ENCODE measurements around the gene CD3G.

The CD3G gene

GRCh38 chr11:118343981-118344515 is at the start of gene CD3G:
TSS of gene CD3G (plus strand) at chr11:118344344. CDS start at chr11:118344424, 80 bp downstream.
- Histone ChIP-seq H3K27ac (ENCODE audit: poor library complexity, severe bottlenecking) (no peak within 1 kb of the TSS), H3K36me3 (ENCODE audit: low read depth) (no peaks in the 10 kb centered on the region), H3K9me3 (ENCODE audit: severe bottlenecking) (no peaks in the 10 kb centered on the region), H3K27me3 (ENCODE audit: insufficient read depth, poor library complexity, severe bottlenecking) (no peaks in the 10 kb centered on the region), H3K4me1 (ENCODE audit: insufficient read depth, poor library complexity, severe bottlenecking) (no peaks in the 10 kb centered on the region), H3K4me3 (ENCODE audit: severe bottlenecking) (no peak within 1 kb of the TSS)
- ATAC-seq (ENCODE audit: low read depth) = no peak
- DNase-seq (ENCODE audit: low spot score) = no peak
- TF ChIP-seq, protein P1, sequence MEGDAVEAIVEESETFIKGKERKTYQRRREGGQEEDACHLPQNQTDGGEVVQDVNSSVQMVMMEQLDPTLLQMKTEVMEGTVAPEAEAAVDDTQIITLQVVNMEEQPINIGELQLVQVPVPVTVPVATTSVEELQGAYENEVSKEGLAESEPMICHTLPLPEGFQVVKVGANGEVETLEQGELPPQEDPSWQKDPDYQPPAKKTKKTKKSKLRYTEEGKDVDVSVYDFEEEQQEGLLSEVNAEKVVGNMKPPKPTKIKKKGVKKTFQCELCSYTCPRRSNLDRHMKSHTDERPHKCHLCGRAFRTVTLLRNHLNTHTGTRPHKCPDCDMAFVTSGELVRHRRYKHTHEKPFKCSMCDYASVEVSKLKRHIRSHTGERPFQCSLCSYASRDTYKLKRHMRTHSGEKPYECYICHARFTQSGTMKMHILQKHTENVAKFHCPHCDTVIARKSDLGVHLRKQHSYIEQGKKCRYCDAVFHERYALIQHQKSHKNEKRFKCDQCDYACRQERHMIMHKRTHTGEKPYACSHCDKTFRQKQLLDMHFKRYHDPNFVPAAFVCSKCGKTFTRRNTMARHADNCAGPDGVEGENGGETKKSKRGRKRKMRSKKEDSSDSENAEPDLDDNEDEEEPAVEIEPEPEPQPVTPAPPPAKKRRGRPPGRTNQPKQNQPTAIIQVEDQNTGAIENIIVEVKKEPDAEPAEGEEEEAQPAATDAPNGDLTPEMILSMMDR (IDR thresholded peaks at IDR 0.05; ENCODE audit: poor library complexity, severe bottlenecking) = no peak

DNA sequence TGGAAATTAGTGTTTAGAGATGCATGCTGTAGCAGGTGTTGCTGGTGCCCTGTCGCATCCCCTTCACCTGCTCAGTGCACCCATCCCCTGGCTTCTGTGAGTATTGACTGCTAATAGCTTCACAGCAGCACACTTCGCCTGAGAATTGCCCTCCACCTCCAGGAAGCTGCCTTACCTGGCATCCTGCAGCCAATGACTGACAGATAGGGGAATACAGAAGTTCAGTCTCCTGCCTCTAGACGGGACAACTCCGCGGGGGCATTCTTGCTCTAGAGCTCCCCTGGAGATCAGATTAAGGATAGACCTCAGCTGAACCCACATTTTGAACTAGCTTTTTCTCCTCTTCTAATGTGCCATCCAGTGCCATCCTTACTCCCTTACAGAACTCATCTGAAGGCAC is 48.9 kb upstream of the CD3G start:
- H3K9me3 ChIP-seq (ENCODE audit: severe bottlenecking) = no peaks in the 10 kb centered on the region
- ATAC-seq (ENCODE audit: low read depth) (0 out of 3 replicates have a peak, but pooled peaks have one; percentile 4), DNase-seq (ENCODE audit: low spot score) (no peak)
- H3K36me3 ChIP-seq (ENCODE audit: low read depth) = no peaks in the 10 kb centered on the region
- peaks cover 13% of the 10 kb centered on the region for H3K4me1 ChIP-seq (ENCODE audit: insufficient read depth, poor library complexity, severe bottlenecking)
- no peak overlapping the region for H3K4me3 ChIP-seq (ENCODE audit: severe bottlenecking)
- no peak overlapping the region for H3K27ac ChIP-seq (ENCODE audit: poor library complexity, severe bottlenecking)
- no peaks in the 10 kb centered on the region for H3K27me3 ChIP-seq (ENCODE audit: insufficient read depth, poor library complexity, severe bottlenecking)
- TF ChIP-seq, protein P1 (IDR thresholded peaks at IDR 0.05; ENCODE audit: poor library complexity, severe bottlenecking) = no peak

- no peaks in the 10 kb centered on the region for H3K36me3 ChIP-seq (ENCODE audit: low read depth)
- no peak overlapping the region for H3K27ac ChIP-seq (ENCODE audit: poor library complexity, severe bottlenecking)
- no peaks in the 10 kb centered on the region for H3K27me3 ChIP-seq (ENCODE audit: insufficient read depth, poor library complexity, severe bottlenecking)
- TF ChIP-seq, protein P1 (IDR thresholded peaks at IDR 0.05; ENCODE audit: poor library complexity, severe bottlenecking) = peak; percentile 90
- ATAC-seq (ENCODE audit: low read depth) = peak; percentile 81
- DNase-seq (ENCODE audit: low spot score) = no peak
- no peaks in the 10 kb centered on the region for H3K9me3 ChIP-seq (ENCODE audit: severe bottlenecking)
- H3K4me1 ChIP-seq (ENCODE audit: insufficient read depth, poor library complexity, severe bottlenecking) = peaks cover 13% of the 10 kb centered on the region
- no peak overlapping the region for H3K4me3 ChIP-seq (ENCODE audit: severe bottlenecking)
Measured at GRCh38 chr11:118295815-118296454, 48.2 kb upstream of the CD3G start.

DNA sequence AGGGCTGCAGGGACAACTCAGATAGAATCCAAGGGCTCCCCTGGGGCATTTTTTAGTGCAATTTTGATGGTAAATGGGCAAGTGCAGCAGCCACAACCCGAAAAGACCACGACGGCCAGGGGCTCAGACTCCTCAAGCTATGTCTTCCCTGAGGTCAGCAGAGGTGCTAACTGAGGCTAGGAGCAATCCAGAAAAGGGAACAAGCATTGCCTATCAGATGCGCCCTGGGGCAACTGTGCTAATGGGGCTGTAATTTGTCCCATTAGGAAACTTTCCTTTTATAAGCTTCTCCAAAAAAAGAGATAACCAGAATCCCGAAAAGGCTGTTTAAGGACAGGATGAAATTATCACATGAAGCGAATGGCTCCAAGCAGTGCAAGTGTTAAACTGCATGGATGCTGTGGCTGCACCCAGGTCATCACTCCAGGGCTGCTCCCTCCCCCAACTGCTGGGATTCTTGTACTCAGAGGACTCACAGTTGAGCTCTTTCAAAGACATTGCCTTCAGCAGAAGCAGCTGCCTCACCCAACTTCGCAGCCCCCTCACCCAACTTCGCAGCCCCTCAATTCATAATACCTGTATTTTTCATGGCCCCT is 42.4 kb upstream of the CD3G start:
- TF ChIP-seq, protein P1 (IDR thresholded peaks at IDR 0.05; ENCODE audit: poor library complexity, severe bottlenecking) = no peak
- Histone ChIP-seq H3K27me3 (ENCODE audit: insufficient read depth, poor library complexity, severe bottlenecking) (no peaks in the 10 kb centered on the region), H3K4me3 (ENCODE audit: severe bottlenecking) (no peak overlapping the region), H3K4me1 (ENCODE audit: insufficient read depth, poor library complexity, severe bottlenecking) (no peaks in the 10 kb centered on the region), H3K27ac (ENCODE audit: poor library complexity, severe bottlenecking) (no peak overlapping the region), H3K9me3 (ENCODE audit: severe bottlenecking) (no peaks in the 10 kb centered on the region), H3K36me3 (ENCODE audit: low read depth) (no peaks in the 10 kb centered on the region)
- DNase-seq (ENCODE audit: low spot score) (no peak), ATAC-seq (ENCODE audit: low read depth) (no peak)

GRCh38 chr11:118304227-118304567 is 39.9 kb upstream of the CD3G start:
- H3K4me3 ChIP-seq (ENCODE audit: severe bottlenecking) = no peak overlapping the region
- no peaks in the 10 kb centered on the region for H3K27me3 ChIP-seq (ENCODE audit: insufficient read depth, poor library complexity, severe bottlenecking)
- no peaks in the 10 kb centered on the region for H3K4me1 ChIP-seq (ENCODE audit: insufficient read depth, poor library complexity, severe bottlenecking)
- no peaks in the 10 kb centered on the region for H3K9me3 ChIP-seq (ENCODE audit: severe bottlenecking)
- no peaks in the 10 kb centered on the region for H3K36me3 ChIP-seq (ENCODE audit: low read depth)
- TF ChIP-seq, protein P1 (IDR thresholded peaks at IDR 0.05; ENCODE audit: poor library complexity, severe bottlenecking) = no peak
- DNase-seq (ENCODE audit: low spot score) = no peak
- no peak for ATAC-seq (ENCODE audit: low read depth)
- H3K27ac ChIP-seq (ENCODE audit: poor library complexity, severe bottlenecking) = no peak overlapping the region
